SK-N-MC (cell line): Measurements from ENCODE around the gene CEP131.

ENCODE experiments used
- DNase-seq: peaks from one replicate; pipeline ENCODE4 v3.0.0-alpha.2; 2011; ENCODE audit warnings: low read depth, low spot score
- H3K27ac ChIP-seq: fragments of 200-600 bp; sonication (generic); 2 replicates; pipeline ENCODE4 v1.5.1; 2016; ENCODE audit warnings: mixed run types
- H3K36me3 ChIP-seq: fragments of 200-600 bp; sonication (generic); 2 replicates; pipeline ENCODE4 v1.6.1; 2017; ENCODE audit warnings: antibody characterized with exemption, low read length, mixed read lengths; ENCODE audit not compliant: insufficient read depth
- H3K4me3 ChIP-seq: fragments of 200-600 bp; sonication (generic); 2 replicates; pipeline ENCODE4 v1.5.1; 2016
- H3K9ac ChIP-seq: fragments of 200-600 bp; sonication (generic); 2 replicates; pipeline ENCODE4 v1.8.0; 2017; ENCODE audit warnings: mixed run types, mixed read lengths; ENCODE audit not compliant: insufficient read length
- H3K9me3 ChIP-seq: fragments of 200-600 bp; sonication (generic); 2 replicates; pipeline ENCODE4 v1.6.1; 2017; ENCODE audit warnings: low read depth, mild to moderate bottlenecking, antibody characterized with exemption, low read length, moderate library complexity, mixed read lengths
- EZH2 ChIP-seq: fragments of 200-600 bp; sonication (generic); IDR thresholded peaks from one replicate; pipeline ENCODE4 v1.6.1; 2017; ENCODE audit warnings: antibody characterized with exemption
- FOXP2 ChIP-seq: optimal IDR thresholded peaks from 2 replicates; pipeline ENCODE3; 2011; ENCODE audit warnings: mild to moderate bottlenecking, moderate library complexity; ENCODE audit not compliant: insufficient read depth; ENCODE audit errors: extremely low read length, control extremely low read depth
- POLR2AphosphoS5 ChIP-seq: IDR thresholded peaks from 2 replicates; pipeline ENCODE4 v1.6.1; 2012; ENCODE audit warnings: mild to moderate bottlenecking, low read depth, low read length, borderline replicate concordance

CEP131 gene

GRCh38 chr17:81197831-81198490 is 24.8 kb downstream of the CEP131 start:
- H3K9ac ChIP-seq = no peak overlapping the region
- H3K9me3 ChIP-seq = no peaks in the 10 kb centered on the region
- TF ChIP-seq EZH2 (no peak), POLR2AphosphoS5 (no peak), FOXP2 (no peak)
- H3K4me3 ChIP-seq = no peak overlapping the region
- no peak for DNase-seq
- no peaks in the 10 kb centered on the region for H3K36me3 ChIP-seq
- H3K27ac ChIP-seq = no peak overlapping the region

- no peak for DNase-seq
- H3K9me3 ChIP-seq = no peaks in the 10 kb centered on the region
- TF ChIP-seq EZH2 (no peak), POLR2AphosphoS5 (no peak), FOXP2 (no peak)
- H3K27ac ChIP-seq = no peak overlapping the region
- H3K4me3 ChIP-seq = no peak overlapping the region
- no peak overlapping the region for H3K9ac ChIP-seq
- H3K36me3 ChIP-seq = no peaks in the 10 kb centered on the region
Measured at GRCh38 chr17:81197409-81197795, 25.4 kb downstream of the CEP131 start.

- no peak overlapping the region for H3K9ac ChIP-seq
- H3K27ac ChIP-seq = no peak overlapping the region
- no peak for DNase-seq
Measured at GRCh38 chr17:81196505-81197408, 26.0 kb downstream of the CEP131 start.

GRCh38 chr17:81195941-81196495 is 26.7 kb downstream of the CEP131 start:
- Histone ChIP-seq H3K36me3 (no peaks in the 10 kb centered on the region), H3K4me3 (no peak overlapping the region), H3K9me3 (no peaks in the 10 kb centered on the region), H3K27ac (no peak overlapping the region), H3K9ac (no peak overlapping the region)
- no peak for TF ChIP-seq FOXP2
- TF ChIP-seq POLR2AphosphoS5 = no peak
- TF ChIP-seq EZH2 = no peak
- DNase-seq = no peak

More at GRCh38 chr17:81196505-81197408, 26.0 kb downstream of the CEP131 start:
- Histone ChIP-seq H3K9me3 (no peaks in the 10 kb centered on the region), H3K4me3 (no peak overlapping the region), H3K36me3 (no peaks in the 10 kb centered on the region)
- no peak for TF ChIP-seq POLR2AphosphoS5
- TF ChIP-seq FOXP2 = no peak
- TF ChIP-seq EZH2 = no peak

- Histone ChIP-seq H3K4me3 (no peak overlapping the region), H3K36me3 (no peaks in the 10 kb centered on the region), H3K27ac (no peak overlapping the region), H3K9me3 (no peaks in the 10 kb centered on the region), H3K9ac (no peak overlapping the region)
- no peak for DNase-seq
- TF ChIP-seq FOXP2 (no peak), POLR2AphosphoS5 (no peak), EZH2 (no peak)
Measured at GRCh38 chr17:81194941-81195901, 27.5 kb downstream of the CEP131 start.

- H3K27ac ChIP-seq = no peak overlapping the region
Measured at GRCh38 chr17:81194225-81194760, 28.5 kb downstream of the CEP131 start.

GRCh38 chr17:81193470-81194224 is 29.1 kb downstream of the CEP131 start:
- H3K9me3 ChIP-seq = no peaks in the 10 kb centered on the region
- no peaks in the 10 kb centered on the region for H3K36me3 ChIP-seq
- no peak for DNase-seq
- no peak overlapping the region for H3K4me3 ChIP-seq
- H3K27ac ChIP-seq = no peak overlapping the region
- no peak overlapping the region for H3K9ac ChIP-seq
- TF ChIP-seq POLR2AphosphoS5 = no peak
- no peak for TF ChIP-seq EZH2
- no peak for TF ChIP-seq FOXP2

More at GRCh38 chr17:81194225-81194760, 28.5 kb downstream of the CEP131 start:
- Histone ChIP-seq H3K4me3 (no peak overlapping the region), H3K9ac (no peak overlapping the region), H3K9me3 (no peaks in the 10 kb centered on the region), H3K36me3 (no peaks in the 10 kb centered on the region)
- no peak for DNase-seq
- no peak for TF ChIP-seq POLR2AphosphoS5
- no peak for TF ChIP-seq FOXP2
- TF ChIP-seq EZH2 = no peak
